Smooth muscle cell (in vitro differentiated cells): ENCODE data around the gene MRPS16. TPM values are rescaled to one million over a fixed set of nuclear protein-coding genes. Genes with fewer than 3 reads are reported as not detected.

ENCODE experiments used
- DNase-seq: peaks from one replicate; lab custom pipeline; 2025; ENCODE audit not compliant: unreplicated experiment; lab: John Stamatoyannopoulos, UW
- H2AFZ ChIP-seq: fragments of 200-600 bp; sonication (generic); 2 replicates; pipeline ENCODE4 v1.6.0; 2016; ENCODE audit warnings: antibody characterized with exemption, low read depth, mild to moderate bottlenecking
- H3F3A ChIP-seq: fragments of 200-600 bp; sonication (generic); 2 replicates; pipeline ENCODE4 v1.6.0; 2017; ENCODE audit warnings: antibody characterized with exemption, low read depth
- H3K27ac ChIP-seq: fragments of 200-600 bp; sonication (generic); 2 replicates; pipeline ENCODE4 v1.5.1; 2016; ENCODE audit warnings: low read depth, mild to moderate bottlenecking
- H3K27me3 ChIP-seq: fragments of 200-600 bp; sonication (generic); 2 replicates; pipeline ENCODE4 v1.6.1; 2016; ENCODE audit warnings: low read depth, mild to moderate bottlenecking
- H3K36me3 ChIP-seq: fragments of 200-600 bp; sonication (generic); 2 replicates; pipeline ENCODE4 v1.5.1; 2016; ENCODE audit warnings: low read depth
- H3K4me1 ChIP-seq: fragments of 200-600 bp; sonication (generic); 2 replicates; pipeline ENCODE4 v1.5.1; 2016; ENCODE audit warnings: low read depth
- H3K4me2 ChIP-seq: fragments of 200-600 bp; sonication (generic); 2 replicates; pipeline ENCODE4 v1.6.0; 2016; ENCODE audit warnings: mild to moderate bottlenecking
- H3K4me3 ChIP-seq: fragments of 200-600 bp; sonication (generic); 2 replicates; pipeline ENCODE4 v1.5.1; 2016; ENCODE audit warnings: mild to moderate bottlenecking
- H3K79me2 ChIP-seq: fragments of 200-600 bp; sonication (generic); 2 replicates; pipeline ENCODE4 v1.6.0; 2016; ENCODE audit warnings: low read depth, mild to moderate bottlenecking
- H3K9ac ChIP-seq: fragments of 200-600 bp; sonication (generic); 2 replicates; pipeline ENCODE4 v1.6.0; 2016; ENCODE audit warnings: low read depth
- H3K9me3 ChIP-seq: fragments of 200-600 bp; sonication (generic); replicated peaks from 2 replicates; pipeline ENCODE4 v1.5.1; 2016; ENCODE audit warnings: low read depth
- H4K20me1 ChIP-seq: fragments of 200-600 bp; sonication (generic); 2 replicates; pipeline ENCODE4 v1.6.0; 2016; ENCODE audit warnings: low read depth
- WGBS: methylation state at CpG from one replicate; pipeline ENCODE4 v1.1.7; 2016; ENCODE audit warnings: low lambda C conversion rate; 5-methylcytosine and 5-hydroxymethylcytosine counted together
- polyA plus RNA-seq: library from polyadenylated mRNA; unstranded; fragments of >200 nt; fragmentation: Nextera tagmentation; extraction: Ambion mirVana; gene quantifications from 2 replicates; pipeline ENCODE4 v1.2.1, GENCODE V29; 2016
- total RNA-seq: library from RNA; depleted of rRNA; stranded (reverse); fragments of >200 nt; gene quantifications from 2 replicates; pipeline ENCODE4 v1.2.3, GENCODE V29; 2014
- TF ChIP-seq, protein P1 (sequence below): fragments of 200-600 bp; sonication (generic); IDR thresholded peaks from 2 replicates; pipeline ENCODE4 v1.5.1; 2017; ENCODE audit warnings: borderline replicate concordance, mild to moderate bottlenecking, antibody characterized with exemption; ENCODE audit not compliant: insufficient read depth, poor library complexity, severe bottlenecking

The MRPS16 gene
- total RNA-seq (37.4 and 42.1 TPM in 2 replicates), polyA plus RNA-seq (82.6 and 93.5 TPM in 2 replicates)

DNA sequence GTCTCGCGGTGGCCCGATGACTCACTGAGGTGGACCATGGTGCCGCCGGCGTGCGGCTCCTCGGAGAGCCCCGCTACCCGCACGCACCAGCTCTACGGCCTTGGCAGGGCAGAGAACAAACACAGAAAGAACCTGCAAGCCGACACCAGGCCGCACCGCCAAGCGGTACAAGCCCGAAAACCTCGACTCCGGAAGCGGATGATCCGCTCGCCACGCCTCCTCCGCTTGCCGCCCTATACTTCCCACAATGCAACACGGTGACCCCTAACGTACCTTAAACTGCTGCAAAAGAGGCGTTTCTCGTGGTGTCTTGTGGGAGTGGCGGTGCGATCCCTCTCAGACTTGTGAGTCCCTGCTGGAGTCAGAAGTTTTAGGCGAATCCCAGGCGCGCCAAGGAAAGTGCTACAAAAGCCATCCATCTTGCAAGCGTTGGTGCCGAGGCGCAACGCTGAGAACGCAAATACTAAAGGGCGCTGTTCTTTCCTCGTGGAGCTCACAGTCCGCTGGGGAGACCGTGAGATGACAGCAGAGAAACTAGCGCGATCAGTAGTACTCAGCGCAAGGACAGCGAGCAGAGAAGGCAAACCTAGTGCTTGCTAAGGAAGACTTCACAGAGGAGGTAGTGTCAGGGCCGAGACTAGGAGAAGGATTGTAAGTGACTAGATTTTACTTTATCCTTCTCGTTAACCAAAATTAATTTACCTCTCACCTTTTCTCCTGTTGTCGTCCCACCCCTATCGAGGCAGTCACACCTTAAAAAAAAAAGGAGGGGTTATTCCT is at the start of gene MRPS16:
Gene MRPS16, minus strand, starts transcription at position 200 of the 780 bp plus-strand sequence. Its CDS starts 162 bp downstream, at position 38.
- H3K9ac ChIP-seq, result peak within 1 kb of the TSS; percentile 92
- H2AFZ ChIP-seq, result peak within 1 kb of the TSS; percentile 94
- H3K4me1 ChIP-seq, result peaks cover 21% of the 10 kb centered on the region
- no peaks in the 10 kb centered on the region for H4K20me1 ChIP-seq
- TF ChIP-seq, protein P1, sequence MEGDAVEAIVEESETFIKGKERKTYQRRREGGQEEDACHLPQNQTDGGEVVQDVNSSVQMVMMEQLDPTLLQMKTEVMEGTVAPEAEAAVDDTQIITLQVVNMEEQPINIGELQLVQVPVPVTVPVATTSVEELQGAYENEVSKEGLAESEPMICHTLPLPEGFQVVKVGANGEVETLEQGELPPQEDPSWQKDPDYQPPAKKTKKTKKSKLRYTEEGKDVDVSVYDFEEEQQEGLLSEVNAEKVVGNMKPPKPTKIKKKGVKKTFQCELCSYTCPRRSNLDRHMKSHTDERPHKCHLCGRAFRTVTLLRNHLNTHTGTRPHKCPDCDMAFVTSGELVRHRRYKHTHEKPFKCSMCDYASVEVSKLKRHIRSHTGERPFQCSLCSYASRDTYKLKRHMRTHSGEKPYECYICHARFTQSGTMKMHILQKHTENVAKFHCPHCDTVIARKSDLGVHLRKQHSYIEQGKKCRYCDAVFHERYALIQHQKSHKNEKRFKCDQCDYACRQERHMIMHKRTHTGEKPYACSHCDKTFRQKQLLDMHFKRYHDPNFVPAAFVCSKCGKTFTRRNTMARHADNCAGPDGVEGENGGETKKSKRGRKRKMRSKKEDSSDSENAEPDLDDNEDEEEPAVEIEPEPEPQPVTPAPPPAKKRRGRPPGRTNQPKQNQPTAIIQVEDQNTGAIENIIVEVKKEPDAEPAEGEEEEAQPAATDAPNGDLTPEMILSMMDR, result no peak
- H3F3A ChIP-seq, result peaks cover 22% of the 10 kb centered on the region
- H3K4me3 ChIP-seq, result peak within 1 kb of the TSS; percentile 70
- peak; percentile 92 for DNase-seq
- peak within 1 kb of the TSS; percentile 92 for H3K27ac ChIP-seq
- H3K27me3 ChIP-seq, result no peaks in the 10 kb centered on the region
- no peaks in the 10 kb centered on the region for H3K9me3 ChIP-seq
- H3K36me3 ChIP-seq, result no peaks in the 10 kb centered on the region
- H3K4me2 ChIP-seq, result peak within 1 kb of the TSS; percentile 97
- peaks cover 40% of the 10 kb centered on the region for H3K79me2 ChIP-seq
- under 1% methylated on average over 44 of the region's 51 CpGs for WGBS

DNA sequence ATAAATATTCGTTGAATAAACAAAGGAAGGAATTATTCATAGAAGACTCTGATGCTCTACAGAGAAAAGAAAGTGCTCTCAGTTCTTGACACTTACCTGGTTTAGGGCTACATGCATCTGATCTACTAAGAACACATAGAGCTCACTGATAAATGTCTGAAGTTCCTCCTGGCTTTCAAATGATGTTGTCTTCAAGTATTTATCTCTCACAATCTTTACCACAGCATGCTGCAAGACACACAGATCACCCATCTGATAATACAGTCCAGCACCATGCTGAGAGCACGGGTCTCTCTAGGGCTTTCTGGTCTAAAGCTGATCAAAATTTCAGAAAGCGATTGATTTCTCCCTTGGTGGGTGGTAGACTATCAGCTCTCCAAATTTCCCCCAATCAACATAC is 44.5 kb upstream of the MRPS16 start:
- H3K4me1 ChIP-seq, result no peaks in the 10 kb centered on the region
- no peak overlapping the region for H3K27ac ChIP-seq
- TF ChIP-seq, protein P1, result no peak
- H3K9me3 ChIP-seq, result no peaks in the 10 kb centered on the region
- H3K36me3 ChIP-seq, result no peaks in the 10 kb centered on the region
- no peak overlapping the region for H3K9ac ChIP-seq
- no peaks in the 10 kb centered on the region for H3K79me2 ChIP-seq
- peaks cover 16% of the 10 kb centered on the region for H3K27me3 ChIP-seq
- no peaks in the 10 kb centered on the region for H3F3A ChIP-seq
- no peak for DNase-seq
- H3K4me2 ChIP-seq, result no peak overlapping the region
- H3K4me3 ChIP-seq, result no peak overlapping the region
- H2AFZ ChIP-seq, result no peak overlapping the region
- WGBS, result 80% methylated on average over 3 of the region's 3 CpGs
- no peaks in the 10 kb centered on the region for H4K20me1 ChIP-seq

- 82% methylated on average over 3 of the region's 3 CpGs for WGBS
- TF ChIP-seq, protein P1, result no peak
- peaks cover 16% of the 10 kb centered on the region for H3K27me3 ChIP-seq
Observed at GRCh38 chr10:73293461-73293860, 41.0 kb upstream of the MRPS16 start.

GRCh38 chr10:73289958-73290357 is 37.5 kb upstream of the MRPS16 start:
- Histone ChIP-seq H3K4me3 (no peak overlapping the region), H3K4me2 (no peak overlapping the region), H3F3A (no peaks in the 10 kb centered on the region), H3K4me1 (no peaks in the 10 kb centered on the region), H3K27me3 (peaks cover 5% of the 10 kb centered on the region), H4K20me1 (no peaks in the 10 kb centered on the region), H3K9me3 (no peaks in the 10 kb centered on the region), H3K36me3 (no peaks in the 10 kb centered on the region), H2AFZ (no peak overlapping the region), H3K79me2 (no peaks in the 10 kb centered on the region), H3K9ac (no peak overlapping the region), H3K27ac (no peak overlapping the region)
- WGBS, result 98% methylated on average over 1 of the region's 1 CpG
- no peak for DNase-seq
- TF ChIP-seq, protein P1, result no peak

More at GRCh38 chr10:73293461-73293860, 41.0 kb upstream of the MRPS16 start:
- Histone ChIP-seq H3F3A (no peaks in the 10 kb centered on the region), H3K27ac (no peak overlapping the region), H3K4me1 (no peaks in the 10 kb centered on the region), H3K4me2 (no peak overlapping the region), H3K9ac (no peak overlapping the region), H2AFZ (no peak overlapping the region), H3K9me3 (no peaks in the 10 kb centered on the region), H3K36me3 (no peaks in the 10 kb centered on the region), H3K79me2 (no peaks in the 10 kb centered on the region), H3K4me3 (no peak overlapping the region), H4K20me1 (no peaks in the 10 kb centered on the region)
- DNase-seq, result no peak
